ENCODE data around the gene NUMB.

- TF ChIP-seq POLR2A (IDR thresholded peaks at IDR 0.05; ENCODE audit: low read length) = no peak
- TF ChIP-seq GATA1 (IDR thresholded peaks at IDR 0.05; ENCODE audit: low read depth, low read length) = no peak
Observed at GRCh38 chr14:73472185-73473114, 14.1 kb upstream of the NUMB start.

Measured in erythroblast (primary cell).